Neural progenitor cell (in vitro differentiated cells): ENCODE data around the gene MTMR10. TPM values are rescaled to one million over a fixed set of nuclear protein-coding genes. Genes with fewer than 3 reads are reported as not detected.

ENCODE experiments used
- DNase-seq: peaks from one replicate; pipeline ENCODE4 v3.0.0-alpha.2; 2016; ENCODE audit warnings: low spot score
- H2AFZ ChIP-seq: fragments of 200-600 bp; sonication (generic); replicated peaks from 2 replicates; pipeline ENCODE4 v1.6.1; 2016; ENCODE audit warnings: antibody characterized with exemption
- H3F3A ChIP-seq: fragments of 200-600 bp; sonication (generic); 2 replicates; pipeline ENCODE4 v1.6.1; 2016; ENCODE audit warnings: antibody characterized with exemption, low read depth
- H3K27ac ChIP-seq: fragments of 200-600 bp; sonication (generic); 2 replicates; pipeline ENCODE4 v1.5.1; 2016; ENCODE audit warnings: mild to moderate bottlenecking
- H3K27me3 ChIP-seq: fragments of 200-600 bp; sonication (generic); 2 replicates; pipeline ENCODE4 v1.6.1; 2016; ENCODE audit warnings: mild to moderate bottlenecking, moderate library complexity
- H3K36me3 ChIP-seq: fragments of 200-600 bp; sonication (generic); 2 replicates; pipeline ENCODE4 v1.5.1; 2016
- H3K4me1 ChIP-seq: fragments of 200-600 bp; sonication (generic); 2 replicates; pipeline ENCODE4 v1.6.1; 2016; ENCODE audit warnings: mixed run types
- H3K4me2 ChIP-seq: fragments of 200-600 bp; sonication (generic); 2 replicates; pipeline ENCODE4 v1.6.1; 2016
- H3K4me3 ChIP-seq: fragments of 200-600 bp; sonication (generic); 2 replicates; pipeline ENCODE4 v1.5.1; 2016
- H3K79me2 ChIP-seq: fragments of 200-600 bp; sonication (generic); 2 replicates; pipeline ENCODE4 v1.6.1; 2016; ENCODE audit warnings: low read depth
- H3K9ac ChIP-seq: fragments of 200-600 bp; sonication (generic); 2 replicates; pipeline ENCODE4 v1.6.1; 2016
- H3K9me3 ChIP-seq: fragments of 200-600 bp; sonication (generic); 2 replicates; pipeline ENCODE4 v1.5.1; 2016; ENCODE audit warnings: low read depth
- H4K20me1 ChIP-seq: fragments of 200-600 bp; sonication (generic); 2 replicates; pipeline ENCODE4 v1.6.1; 2016; ENCODE audit warnings: low read depth
- H3K27ac Mint-ChIP-seq: 3 replicates; pipeline ENCODE4 v1.8.0; 2021; ENCODE audit warnings: mixed read lengths
- H3K27me3 Mint-ChIP-seq: 2 replicates; pipeline ENCODE4 v1.8.0; 2022; ENCODE audit warnings: low read depth, mild to moderate bottlenecking, inconsistent platforms, moderate library complexity, mixed read lengths; ENCODE audit not compliant: insufficient read depth
- H3K36me3 Mint-ChIP-seq: 3 replicates; pipeline ENCODE4 v1.8.0; 2021; ENCODE audit warnings: mixed read lengths
- H3K4me1 Mint-ChIP-seq: 3 replicates; pipeline ENCODE4 v1.8.0; 2021; ENCODE audit warnings: mixed read lengths
- H3K4me3 Mint-ChIP-seq: 3 replicates; pipeline ENCODE4 v1.8.0; 2021; ENCODE audit warnings: mild to moderate bottlenecking, moderate library complexity, mixed read lengths
- H3K9me3 Mint-ChIP-seq: 3 replicates; pipeline ENCODE4 v1.8.0; 2020; ENCODE audit warnings: mixed read lengths
- CTCF ChIP-seq: fragments of 200-600 bp; sonication (generic); IDR thresholded peaks from 2 replicates; pipeline ENCODE4 v1.5.1; 2017; ENCODE audit warnings: antibody characterized with exemption, mild to moderate bottlenecking
- EZH2 ChIP-seq: fragments of 200-600 bp; sonication (generic); IDR thresholded peaks from 2 replicates; pipeline ENCODE4 v1.6.1; 2017; ENCODE audit warnings: antibody characterized with exemption, mild to moderate bottlenecking, moderate library complexity
- EZH2phosphoT487 ChIP-seq: fragments of 200-600 bp; sonication (generic); IDR thresholded peaks from 2 replicates; pipeline ENCODE4 v1.6.1; 2017; ENCODE audit warnings: antibody characterized with exemption
- total RNA-seq: library from RNA; depleted of rRNA; stranded (reverse); fragments of >200 nt; gene quantifications from 2 replicates; pipeline ENCODE4 v1.2.3, GENCODE V29; 2015; ENCODE audit warnings: low replicate concordance

MTMR10 gene
- total RNA-seq, 1 donor from 2014 or later: 18.7 TPM

GRCh38 chr15:30901889-30902288 lies 89.5 kb downstream of the MTMR10 start:
- H3K9me3 Mint-ChIP-seq: no peaks in the 10 kb centered on the region
- H3K4me3 ChIP-seq: no peak overlapping the region
- H3K9ac ChIP-seq: no peak overlapping the region
- no peaks in the 10 kb centered on the region for H4K20me1 ChIP-seq
- no peak for DNase-seq
- no peak overlapping the region for H2AFZ ChIP-seq
- H3K4me3 Mint-ChIP-seq: no peak overlapping the region
- H3K36me3 Mint-ChIP-seq: peaks cover 5% of the 10 kb centered on the region
- TF ChIP-seq CTCF: no peak
- H3K4me1 Mint-ChIP-seq: peaks cover 8% of the 10 kb centered on the region
- H3K27ac Mint-ChIP-seq: no peak overlapping the region
- H3K36me3 ChIP-seq: no peaks in the 10 kb centered on the region
- H3K27me3 Mint-ChIP-seq: no peaks in the 10 kb centered on the region
- no peak overlapping the region for H3K27ac ChIP-seq
- H3K4me1 ChIP-seq: peaks cover 7% of the 10 kb centered on the region
- H3K9me3 ChIP-seq: no peaks in the 10 kb centered on the region
- H3K27me3 ChIP-seq: no peaks in the 10 kb centered on the region
- H3F3A ChIP-seq: peaks cover 18% of the 10 kb centered on the region
- H3K79me2 ChIP-seq: no peaks in the 10 kb centered on the region
- no peak overlapping the region for H3K4me2 ChIP-seq

GRCh38 chr15:30896211-30896606 lies 95.2 kb downstream of the MTMR10 start:
- Mint-ChIP-seq H3K4me1 (peaks cover 13% of the 10 kb centered on the region), H3K36me3 (no peaks in the 10 kb centered on the region), H3K9me3 (no peaks in the 10 kb centered on the region), H3K4me3 (no peak overlapping the region), H3K27me3 (peaks cover 3% of the 10 kb centered on the region), H3K27ac (no peak overlapping the region)
- H3K36me3 ChIP-seq: no peaks in the 10 kb centered on the region
- no peaks in the 10 kb centered on the region for H3K9me3 ChIP-seq
- H3K79me2 ChIP-seq: no peaks in the 10 kb centered on the region
- H3K27me3 ChIP-seq: no peaks in the 10 kb centered on the region
- TF ChIP-seq EZH2 (no peak), CTCF (no peak), EZH2phosphoT487 (no peak)
- no peaks in the 10 kb centered on the region for H3F3A ChIP-seq
- H2AFZ ChIP-seq: no peak overlapping the region
- H4K20me1 ChIP-seq: no peaks in the 10 kb centered on the region
- no peak overlapping the region for H3K27ac ChIP-seq
- H3K4me2 ChIP-seq: no peak overlapping the region
- H3K9ac ChIP-seq: no peak overlapping the region
- no peak overlapping the region for H3K4me3 ChIP-seq
- no peak for DNase-seq
- H3K4me1 ChIP-seq: peaks cover 6% of the 10 kb centered on the region

DNA sequence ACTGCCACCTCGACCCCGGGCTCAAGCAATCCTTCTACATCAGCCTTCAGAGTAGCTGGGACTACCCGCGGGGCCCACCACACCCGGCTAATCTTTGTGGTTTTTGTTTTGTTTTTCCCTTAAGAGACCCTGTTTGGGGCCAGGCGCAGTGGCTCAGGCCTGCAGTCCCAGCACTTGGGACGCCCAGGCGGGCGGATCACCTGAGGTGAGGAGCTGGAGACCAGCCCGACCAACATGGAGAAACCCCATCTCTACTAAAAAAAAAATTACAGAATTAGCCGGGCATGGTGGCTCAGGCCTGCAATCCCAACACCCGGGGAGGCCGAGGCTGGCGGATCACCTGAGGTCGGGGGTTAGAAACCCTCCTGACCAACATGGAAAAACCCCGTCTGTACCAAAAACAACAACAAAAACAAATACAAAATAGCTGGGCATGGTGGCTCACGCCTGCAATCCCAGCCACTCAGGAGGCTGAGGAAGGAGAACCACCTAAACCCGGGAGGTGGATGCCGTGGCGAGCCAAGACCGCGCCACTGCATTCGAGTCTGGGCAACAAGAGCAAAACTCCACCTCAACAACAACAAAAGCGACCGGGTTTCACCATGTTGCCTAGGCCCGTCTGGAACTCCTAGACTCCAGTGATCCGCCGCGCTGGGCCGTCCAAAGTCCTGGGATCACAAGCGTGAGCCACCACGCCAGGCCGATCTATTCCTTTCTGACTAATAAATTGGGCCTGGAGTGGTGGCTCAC lies 95.8 kb downstream of the MTMR10 start:
- TF ChIP-seq EZH2phosphoT487: no peak
- TF ChIP-seq CTCF: no peak
- no peak overlapping the region for H3K27ac ChIP-seq
- H3K9me3 ChIP-seq: no peaks in the 10 kb centered on the region
- no peak overlapping the region for H2AFZ ChIP-seq
- no peak overlapping the region for H3K4me2 ChIP-seq
- no peaks in the 10 kb centered on the region for H3K79me2 ChIP-seq
- H4K20me1 ChIP-seq: no peaks in the 10 kb centered on the region
- peaks cover 6% of the 10 kb centered on the region for H3K4me1 ChIP-seq
- H3K4me3 Mint-ChIP-seq: no peak overlapping the region
- no peak overlapping the region for H3K4me3 ChIP-seq
- no peak overlapping the region for H3K9ac ChIP-seq
- DNase-seq: no peak
- H3K9me3 Mint-ChIP-seq: no peaks in the 10 kb centered on the region
- H3K27me3 Mint-ChIP-seq: peaks cover 3% of the 10 kb centered on the region
- no peaks in the 10 kb centered on the region for H3K27me3 ChIP-seq
- no peaks in the 10 kb centered on the region for H3K36me3 ChIP-seq
- H3F3A ChIP-seq: no peaks in the 10 kb centered on the region
- no peaks in the 10 kb centered on the region for H3K36me3 Mint-ChIP-seq
- H3K4me1 Mint-ChIP-seq: peaks cover 13% of the 10 kb centered on the region
- H3K27ac Mint-ChIP-seq: no peak overlapping the region
